Measurements from ENCODE around the gene CSTF1. TPM values are rescaled to one million over a fixed set of nuclear protein-coding genes. Genes with fewer than 3 reads are reported as not detected.

CSTF1 gene
- 39.1 and 39.3 TPM in 2 replicates for total RNA-seq

DNA sequence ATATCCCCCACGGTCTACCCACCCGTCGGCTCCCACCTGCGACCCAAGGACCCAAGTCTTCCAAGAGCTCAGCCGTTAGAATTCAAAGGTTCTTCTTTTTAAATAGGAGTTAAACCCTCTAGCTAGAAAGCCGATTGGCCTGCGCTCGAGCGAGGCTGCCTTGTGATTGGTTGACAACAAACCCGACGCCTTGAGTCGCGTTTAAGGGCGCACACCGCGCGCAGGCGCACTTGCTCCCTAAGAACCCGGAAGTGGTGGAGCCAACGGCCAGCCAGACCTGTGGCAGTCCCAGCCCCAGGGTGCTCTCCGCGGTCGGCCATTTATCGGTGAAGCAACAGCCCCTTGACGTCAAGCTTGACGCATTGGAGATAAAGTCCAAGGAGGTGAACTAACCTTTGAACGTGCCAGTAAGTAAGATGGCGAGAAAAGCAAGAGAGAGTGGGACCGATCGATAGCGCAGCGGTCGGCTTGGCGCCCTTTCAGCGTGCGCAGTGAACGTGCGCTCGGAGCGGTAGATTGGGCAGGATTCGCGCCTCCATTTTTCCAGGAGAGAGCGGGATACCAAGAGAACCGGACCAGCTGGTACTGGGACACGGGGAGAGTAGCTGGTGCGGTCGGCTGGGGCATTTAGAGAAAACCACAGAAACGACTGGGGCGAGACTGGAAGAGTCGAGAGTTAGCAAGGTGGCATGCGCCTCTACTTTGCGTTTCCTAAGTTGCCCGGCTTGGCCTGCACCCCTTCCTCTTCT is at the start of gene CSTF1, which contains the start of gene AURKA:
Gene CSTF1 (plus strand): TSS at position 514 of the 749 bp plus-strand sequence. CDS start 2,908 bp downstream, outside the sequence.
Gene AURKA (minus strand): TSS at position 84 of the 749 bp plus-strand sequence. CDS start 4,018 bp downstream, outside the sequence.

GRCh38 chr20:56358600-56359211 is 33.7 kb upstream of the CSTF1 start, which contains the start of gene FAM210B:
TSS of gene FAM210B (plus strand) at chr20:56358974. CDS start at chr20:56359006, 32 bp downstream.

GRCh38 chr20:56411759-56412472 is 19.5 kb downstream of the CSTF1 start, which contains the start of gene CASS4:
TSS of gene CASS4 (plus strand) at chr20:56412260. CDS start at chr20:56412459, 199 bp downstream.

Other genes starting within 250 kb of the CSTF1 start
- gene MC3R, start 143.9 kb upstream of the CSTF1 start, total RNA-seq, result not detected in 2 replicates
- 64.5 and 75.3 TPM in 2 replicates for gene FAM210B, start 33.7 kb upstream of the CSTF1 start, total RNA-seq
- gene AURKA, start 430 bp upstream of the CSTF1 start, total RNA-seq, result 17.6 and 26.7 TPM in 2 replicates
- 0.11 TPM in 1 of 2 replicates, not detected in the other for gene CASS4, start 19.6 kb downstream of the CSTF1 start, total RNA-seq
- gene RTF2, start 76.0 kb downstream of the CSTF1 start, total RNA-seq, result 74.5 and 75.5 TPM in 2 replicates
- not detected in 2 replicates for gene FAM209A, start 132.1 kb downstream of the CSTF1 start, total RNA-seq
- 0.22 and 0.52 TPM in 2 replicates for gene FAM209B, start 140.6 kb downstream of the CSTF1 start, total RNA-seq
- gene TFAP2C, start 236.7 kb downstream of the CSTF1 start, total RNA-seq, result under 0.01 TPM in 1 of 2 replicates, not detected in the other